ENCODE results near the gene INHBA. TPM values are rescaled to one million over a fixed set of nuclear protein-coding genes. Genes with fewer than 3 reads are reported as not detected.

Gene INHBA
- polyA plus RNA-seq, 4 donors = 4.8 to 7.6 (median 5.9) TPM

- DNase-seq (ENCODE audit: low read depth in 4 of 4, low spot score in 3 of 4) = no peak
These were observed 12.1 kb upstream of the INHBA start for GRCh38 chr7:41715000-41715399.

- DNase-seq (ENCODE audit: low read depth in 4 of 4, low spot score in 3 of 4) = no peak
These were observed 8.6 kb upstream of the INHBA start for GRCh38 chr7:41711283-41712064.

GRCh38 chr7:41710838-41711237 is 7.9 kb upstream of the INHBA start:
- DNase-seq (ENCODE audit: low read depth in 4 of 4, low spot score in 3 of 4) = no peak

- no peak for DNase-seq (ENCODE audit: low read depth in 4 of 4, low spot score in 3 of 4)
These were observed 6.7 kb upstream of the INHBA start for GRCh38 chr7:41709621-41710020.

DNA sequence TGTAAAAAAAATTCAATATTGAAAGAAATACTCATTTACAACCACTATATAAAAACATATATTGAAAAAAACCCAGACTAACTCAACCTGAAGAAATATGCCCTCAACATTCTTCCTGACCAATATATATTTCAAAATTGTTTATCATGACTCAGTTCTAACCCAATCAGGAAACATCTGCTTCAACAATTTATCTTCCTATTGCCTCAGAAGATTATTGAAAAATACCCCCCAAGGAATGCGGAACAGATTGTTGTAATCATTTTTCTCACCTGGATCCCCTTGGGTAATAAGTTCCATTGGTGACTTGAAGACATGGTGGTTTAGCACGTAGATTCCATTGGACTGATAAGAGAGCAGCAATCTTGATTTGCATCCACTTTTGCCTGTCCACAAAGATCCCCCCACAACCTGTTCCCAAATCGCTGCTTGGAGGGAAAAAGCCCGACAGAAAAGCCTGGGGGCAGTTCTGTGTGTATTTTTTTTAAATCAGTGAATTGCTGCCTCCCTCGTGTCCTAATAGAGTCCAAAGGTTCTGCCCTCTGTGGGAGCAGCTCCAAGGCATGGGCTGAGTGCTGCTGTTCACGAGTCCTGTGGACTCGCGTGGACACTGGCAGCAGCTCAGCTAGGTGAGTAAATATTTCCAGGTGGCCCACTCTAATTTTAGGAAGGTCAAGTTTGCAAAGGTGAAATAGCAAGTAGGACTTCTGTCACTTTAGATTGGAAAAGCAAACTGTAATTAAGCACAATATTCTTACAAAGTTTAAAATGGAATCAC is 5.9 kb upstream of the INHBA start:
- no peak for DNase-seq (ENCODE audit: low read depth in 4 of 4, low spot score in 3 of 4)

DNA sequence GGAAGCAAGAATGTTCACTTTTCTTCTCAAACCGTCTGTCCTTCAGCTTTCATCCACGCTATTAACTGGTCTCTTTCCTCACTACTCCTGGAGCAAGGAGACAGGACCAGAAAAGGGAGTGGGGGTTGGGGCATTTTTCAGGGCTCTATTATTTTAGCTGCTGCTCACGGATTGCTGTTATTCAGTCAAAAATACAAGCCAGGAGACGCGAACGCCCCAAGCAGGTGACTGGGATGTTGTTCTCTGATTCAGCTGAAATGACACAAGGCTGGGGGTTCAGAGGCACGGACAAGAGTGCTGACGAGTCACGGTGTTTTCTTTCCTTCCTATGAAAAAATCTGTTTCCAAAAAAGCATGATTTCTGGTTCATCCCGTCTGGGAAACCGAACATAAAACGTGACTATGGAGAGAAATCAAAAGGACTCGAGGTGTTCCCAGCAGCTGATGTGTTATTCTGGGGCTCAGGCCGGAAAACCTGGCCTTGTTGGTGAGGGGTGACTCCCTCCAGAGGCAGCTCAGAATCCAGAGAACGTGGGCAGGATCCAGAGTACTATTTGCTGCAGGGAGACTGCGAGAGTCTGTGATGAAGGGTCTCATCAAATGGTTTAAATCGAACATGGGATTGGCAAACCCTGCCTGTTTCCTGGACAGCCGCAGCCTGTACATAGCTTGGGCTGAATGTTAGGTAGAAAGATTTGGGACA is 3.5 kb upstream of the INHBA start:
- DNase-seq (ENCODE audit: low read depth in 4 of 4, low spot score in 3 of 4) = no peak

DNA sequence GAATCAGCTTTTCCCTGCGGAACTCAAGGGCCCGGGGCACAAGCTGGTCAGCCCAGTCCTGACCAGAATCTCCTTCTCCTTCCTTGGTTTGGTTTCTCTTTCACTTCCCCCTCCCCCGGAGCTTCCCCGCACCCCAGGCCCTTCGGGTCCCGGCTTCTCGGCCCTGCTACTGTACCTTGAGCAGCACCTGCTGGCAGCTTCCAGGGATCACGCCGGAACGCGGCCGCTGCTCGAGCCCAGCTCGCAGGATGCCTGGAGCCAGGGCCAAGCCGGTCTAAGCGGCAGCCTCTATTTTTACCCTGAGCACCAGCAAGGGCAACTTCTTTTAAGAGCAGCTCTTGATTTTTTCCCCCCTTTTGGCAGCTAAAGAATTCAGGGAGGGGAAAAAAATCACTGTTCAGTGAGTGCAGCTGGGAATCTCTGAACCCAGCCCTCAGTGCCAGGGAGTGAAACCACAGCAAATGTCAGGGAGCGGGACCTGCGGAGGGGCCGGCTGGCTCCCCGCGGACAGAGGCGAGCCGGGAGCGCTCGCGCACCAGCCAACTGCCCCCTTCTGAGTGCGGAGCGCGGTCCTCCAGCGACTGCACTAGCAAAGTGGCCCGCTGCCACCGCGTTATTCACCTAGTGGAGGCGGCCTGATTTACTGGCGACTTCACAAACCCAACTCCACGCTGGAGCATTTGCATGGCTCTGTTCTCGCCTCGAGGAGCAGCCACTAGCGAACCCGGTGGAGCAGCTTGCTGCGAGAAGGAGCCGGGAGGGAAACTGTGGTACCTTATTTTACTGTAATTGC is 2.4 kb upstream of the INHBA start:
- peak; percentile 61 to 72 (median 70) for DNase-seq (ENCODE audit: low read depth in 4 of 4, low spot score in 3 of 4)

GRCh38 chr7:41701068-41701941 is 1.6 kb downstream of the INHBA start:
- DNase-seq (ENCODE audit: low read depth in 4 of 4, low spot score in 3 of 4) = no peak

DNA sequence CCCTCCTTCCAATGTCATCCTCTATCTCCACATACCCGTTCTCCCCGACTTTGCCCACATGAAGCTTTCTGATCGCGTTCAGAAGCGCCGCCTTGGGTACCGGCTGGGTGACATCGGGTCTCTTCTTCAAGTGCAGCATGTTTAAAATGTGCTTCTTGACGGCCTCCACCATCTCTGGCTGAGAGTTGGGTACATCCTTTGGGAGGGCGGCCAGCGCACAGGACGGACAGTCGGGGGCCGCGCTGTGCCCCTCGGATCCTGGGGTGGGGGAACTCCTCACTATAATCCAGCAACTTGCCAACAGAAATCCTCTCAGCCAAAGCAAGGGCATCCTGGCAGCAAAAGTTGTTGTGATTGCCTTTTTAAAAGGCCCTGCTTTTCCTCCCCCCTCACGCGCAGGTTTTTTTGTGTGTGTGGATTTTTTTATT is 2.8 kb downstream of the INHBA start:
- DNase-seq (ENCODE audit: low read depth in 4 of 4, low spot score in 3 of 4) = no peak

- no peak for DNase-seq (ENCODE audit: low read depth in 4 of 4, low spot score in 3 of 4)
These were observed 3.4 kb downstream of the INHBA start for GRCh38 chr7:41699516-41699915.

- no peak for DNase-seq (ENCODE audit: low read depth in 4 of 4, low spot score in 3 of 4)
These were observed 4.2 kb downstream of the INHBA start for GRCh38 chr7:41698726-41699125.

DNA sequence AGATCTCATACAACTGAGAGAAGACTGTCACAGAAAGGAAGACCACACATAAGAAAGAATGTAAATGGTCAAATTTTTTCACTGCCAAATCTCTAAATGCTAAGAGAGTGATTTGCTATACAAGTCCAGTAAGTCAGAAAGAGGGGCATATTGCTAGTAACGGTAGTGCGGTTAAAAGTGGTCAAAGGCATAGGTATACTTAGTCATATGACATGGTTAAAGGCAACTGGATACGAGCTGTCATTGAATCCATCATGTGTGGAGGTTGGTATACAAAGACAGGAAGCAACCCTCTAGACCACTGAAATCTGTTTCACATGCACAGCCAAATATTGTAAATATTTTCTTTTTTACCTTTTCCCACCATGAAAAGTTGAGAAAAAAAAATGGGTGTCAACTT is 4.8 kb downstream of the INHBA start:
- no peak for DNase-seq (ENCODE audit: low read depth in 4 of 4, low spot score in 3 of 4)

GRCh38 chr7:41696323-41696916 is 6.5 kb downstream of the INHBA start:
- DNase-seq (ENCODE audit: low read depth in 4 of 4, low spot score in 3 of 4) = peak; percentile 67 to 77 (median 74)

- no peak for DNase-seq (ENCODE audit: low read depth in 4 of 4, low spot score in 3 of 4)
These were observed 7.1 kb downstream of the INHBA start for GRCh38 chr7:41695661-41696322.

- DNase-seq (ENCODE audit: low read depth in 4 of 4, low spot score in 3 of 4) = no peak
These were observed 8.4 kb downstream of the INHBA start for GRCh38 chr7:41694495-41694894.

DNA sequence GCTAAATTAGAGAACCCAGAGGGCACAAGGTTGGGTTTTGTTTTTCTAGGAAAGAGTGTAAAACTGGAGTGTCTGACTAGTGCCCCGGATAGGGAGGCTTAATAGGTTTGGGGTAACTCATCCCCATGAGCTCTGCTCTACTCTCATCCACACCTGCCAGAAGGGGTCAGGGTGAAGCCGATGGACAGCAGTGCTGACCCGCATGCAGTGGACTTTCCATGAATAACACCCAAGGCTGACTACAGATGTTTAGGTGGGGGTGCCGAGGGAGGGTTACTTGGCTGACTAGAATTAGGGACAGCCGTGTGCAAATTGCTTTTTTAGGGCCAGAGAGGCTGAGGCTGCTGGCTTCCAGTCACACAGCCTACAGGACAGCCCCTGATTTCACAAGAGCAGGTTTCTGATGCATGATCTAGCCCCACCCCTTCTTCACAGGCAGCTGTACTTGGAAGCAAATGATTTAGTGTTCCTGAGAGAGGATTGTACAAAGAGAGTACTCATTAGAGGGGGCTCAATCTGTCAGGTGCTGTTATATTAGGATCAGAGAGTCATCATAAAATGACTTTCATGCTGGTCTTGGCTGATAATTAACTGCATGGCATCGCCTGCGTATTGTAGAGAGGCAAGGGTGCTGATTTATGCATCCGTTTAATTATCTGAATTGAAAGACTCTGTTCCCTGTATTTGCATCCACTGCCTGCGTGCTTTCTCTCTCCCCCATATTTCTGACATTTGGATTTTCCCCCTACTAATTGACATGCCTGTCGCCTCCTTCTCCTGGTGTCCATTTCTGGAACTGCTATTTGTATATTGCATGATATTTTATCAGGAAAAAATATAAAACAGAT is 9.5 kb downstream of the INHBA start:
- no peak for DNase-seq (ENCODE audit: low read depth in 4 of 4, low spot score in 3 of 4)

GRCh38 chr7:41692251-41692650 is 10.6 kb downstream of the INHBA start:
- no peak for DNase-seq (ENCODE audit: low read depth in 4 of 4, low spot score in 3 of 4)
